Liver (tissue), 3 donors: ENCODE measurements around the gene MCM9.

Source experiments
- CTCF ChIP-seq: fragments of 150-350 bp; IDR thresholded peaks from 2 replicates; pipeline ENCODE4 v1.5.1; 2017; ENCODE audit warnings: improper control_type of control experiment, low read depth, low read length; ENCODE audit not compliant: missing input control
- EGR1 ChIP-seq, 2 donors: IDR thresholded peaks; 2 replicates each; pipeline ENCODE4 v1.6.1; 2016 to 2018; ENCODE audit warnings: antibody characterized with exemption in 2 of 2, low read depth in 2 of 2
- GABPA ChIP-seq, 2 donors: IDR thresholded peaks in 1 of 2; conservative IDR thresholded peaks in 1 of 2; 2 replicates each; pipeline ENCODE4 v1.6.1; 2016; ENCODE audit warnings: antibody characterized with exemption in 2 of 2, mild to moderate bottlenecking in 1 of 2, moderate library complexity in 1 of 2
- MAX ChIP-seq: IDR thresholded peaks from 2 replicates; pipeline ENCODE4 v1.6.1; 2016; ENCODE audit warnings: antibody characterized with exemption
- NR2F2 ChIP-seq: IDR thresholded peaks from 2 replicates; pipeline ENCODE4 v1.6.1; 2016; ENCODE audit warnings: antibody characterized with exemption
- RAD21 ChIP-seq, 2 donors: IDR thresholded peaks; 2 replicates each; pipeline ENCODE4 v1.6.1; 2016; ENCODE audit warnings: antibody characterized with exemption in 2 of 2, mild to moderate bottlenecking in 2 of 2
- REST ChIP-seq: IDR thresholded peaks from 2 replicates; pipeline ENCODE4 v1.6.1; 2016; ENCODE audit warnings: antibody characterized with exemption, mild to moderate bottlenecking
- SP1 ChIP-seq: IDR thresholded peaks from 2 replicates; pipeline ENCODE4 v1.6.1; 2018; ENCODE audit warnings: antibody characterized with exemption, mild to moderate bottlenecking
- YY1 ChIP-seq: IDR thresholded peaks from 2 replicates; pipeline ENCODE4 v1.6.1; 2016; ENCODE audit warnings: antibody characterized with exemption, mild to moderate bottlenecking
- ZBTB33 ChIP-seq: IDR thresholded peaks from 2 replicates; pipeline ENCODE4 v1.6.1; 2016; ENCODE audit warnings: antibody characterized with exemption
- TF ChIP-seq, protein P1 (sequence below): IDR thresholded peaks from 2 replicates; pipeline ENCODE4 v1.6.1; 2016; ENCODE audit warnings: antibody characterized with exemption
- donor health status: healthy.
- donor health status: healthy.

DNA sequence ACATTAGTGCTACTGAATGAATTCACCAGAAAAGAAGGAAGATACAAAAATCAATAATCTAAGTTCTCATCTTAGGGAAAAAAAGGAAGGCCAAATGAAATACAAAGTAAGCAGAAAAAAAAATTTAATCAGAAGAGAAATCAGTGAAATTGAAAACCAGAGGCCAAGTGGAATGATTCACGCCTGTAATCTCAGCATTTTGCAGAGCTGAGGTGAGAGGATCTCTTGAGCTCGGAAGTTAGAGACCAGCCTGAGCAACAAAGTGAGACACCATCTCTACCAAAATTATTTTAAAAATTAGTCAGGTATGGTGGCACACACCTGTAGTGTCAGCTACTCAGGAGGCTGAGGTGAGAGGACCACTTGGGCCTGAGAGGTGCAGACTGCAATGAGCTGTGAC lies 62.2 kb downstream of the MCM9 start:
- TF ChIP-seq CTCF, result no peak
- TF ChIP-seq GABPA (IDR thresholded peaks at IDR 0.05 in 1 of 2, conservative IDR thresholded peaks at IDR 0.05 in 1 of 2), result no peak
- no peak for TF ChIP-seq ZBTB33
- no peak for TF ChIP-seq RAD21 (IDR thresholded peaks at IDR 0.05)
- TF ChIP-seq YY1, result no peak
- no peak for TF ChIP-seq EGR1 (IDR thresholded peaks at IDR 0.05; ENCODE audit: low read depth in 2 of 2)
- TF ChIP-seq, protein P1, sequence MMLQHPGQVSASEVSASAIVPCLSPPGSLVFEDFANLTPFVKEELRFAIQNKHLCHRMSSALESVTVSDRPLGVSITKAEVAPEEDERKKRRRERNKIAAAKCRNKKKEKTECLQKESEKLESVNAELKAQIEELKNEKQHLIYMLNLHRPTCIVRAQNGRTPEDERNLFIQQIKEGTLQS, result no peak
- TF ChIP-seq REST, result no peak
- TF ChIP-seq NR2F2, result no peak
- no peak for TF ChIP-seq SP1
- no peak for TF ChIP-seq MAX
